Chondrocyte (in vitro differentiated cells): ENCODE data around the gene EIF4E3. TPM values are rescaled to one million over a fixed set of nuclear protein-coding genes. Genes with fewer than 3 reads are reported as not detected.
A peak's percentile ranks its signal among the peaks of the same experiment; 100 is the strongest.

ENCODE experiments used
- DNase-seq: peaks from one replicate; pipeline ENCODE4 v3.0.0; 2021; ENCODE audit warnings: mixed read lengths, low spot score
- H3K27ac Mint-ChIP-seq: one replicate; pipeline ENCODE4 v1.8.0; 2021; ENCODE audit warnings: mild to moderate bottlenecking, moderate library complexity, mixed read lengths; ENCODE audit not compliant: unreplicated experiment
- H3K27me3 Mint-ChIP-seq: 2 replicates; pipeline ENCODE4 v1.8.0; 2021; ENCODE audit warnings: low read depth, mixed read lengths
- H3K36me3 Mint-ChIP-seq: 2 replicates; pipeline ENCODE4 v1.8.0; 2021; ENCODE audit warnings: low read depth, mixed read lengths
- H3K4me1 Mint-ChIP-seq: 2 replicates; pipeline ENCODE4 v1.8.0; 2021; ENCODE audit warnings: low read depth, mild to moderate bottlenecking, mixed read lengths
- H3K4me3 Mint-ChIP-seq: one replicate; pipeline ENCODE4 v1.8.0; 2021; ENCODE audit warnings: mild to moderate bottlenecking, moderate library complexity, mixed read lengths; ENCODE audit not compliant: unreplicated experiment
- H3K9me3 Mint-ChIP-seq: 2 replicates; pipeline ENCODE4 v1.8.0; 2021; ENCODE audit warnings: low read depth, mixed read lengths
- total RNA-seq: library from RNA; stranded (reverse); gene quantifications from 3 replicates; pipeline ENCODE4 v1.2.1, GENCODE V29; 2021
- TF ChIP-seq, protein P1 (sequence below): fragments of 200-600 bp; sonication (generic); IDR thresholded peaks from 2 replicates; pipeline ENCODE4 v1.5.0; 2021; ENCODE audit warnings: antibody characterized with exemption, mild to moderate bottlenecking, moderate library complexity

Gene EIF4E3
- total RNA-seq, 1 donor from 2014 or later, result 12.4 TPM

GRCh38 chr3:71662568-71662967 lies 62.6 kb downstream of the EIF4E3 start:
- Mint-ChIP-seq H3K27me3 (no peaks in the 10 kb centered on the region), H3K27ac (no peak overlapping the region), H3K9me3 (peaks cover 10% of the 10 kb centered on the region), H3K4me1 (peaks cover 19% of the 10 kb centered on the region), H3K36me3 (peaks cover 9% of the 10 kb centered on the region), H3K4me3 (no peak overlapping the region)
- TF ChIP-seq, protein P1, sequence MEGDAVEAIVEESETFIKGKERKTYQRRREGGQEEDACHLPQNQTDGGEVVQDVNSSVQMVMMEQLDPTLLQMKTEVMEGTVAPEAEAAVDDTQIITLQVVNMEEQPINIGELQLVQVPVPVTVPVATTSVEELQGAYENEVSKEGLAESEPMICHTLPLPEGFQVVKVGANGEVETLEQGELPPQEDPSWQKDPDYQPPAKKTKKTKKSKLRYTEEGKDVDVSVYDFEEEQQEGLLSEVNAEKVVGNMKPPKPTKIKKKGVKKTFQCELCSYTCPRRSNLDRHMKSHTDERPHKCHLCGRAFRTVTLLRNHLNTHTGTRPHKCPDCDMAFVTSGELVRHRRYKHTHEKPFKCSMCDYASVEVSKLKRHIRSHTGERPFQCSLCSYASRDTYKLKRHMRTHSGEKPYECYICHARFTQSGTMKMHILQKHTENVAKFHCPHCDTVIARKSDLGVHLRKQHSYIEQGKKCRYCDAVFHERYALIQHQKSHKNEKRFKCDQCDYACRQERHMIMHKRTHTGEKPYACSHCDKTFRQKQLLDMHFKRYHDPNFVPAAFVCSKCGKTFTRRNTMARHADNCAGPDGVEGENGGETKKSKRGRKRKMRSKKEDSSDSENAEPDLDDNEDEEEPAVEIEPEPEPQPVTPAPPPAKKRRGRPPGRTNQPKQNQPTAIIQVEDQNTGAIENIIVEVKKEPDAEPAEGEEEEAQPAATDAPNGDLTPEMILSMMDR, result no peak
- DNase-seq, result no peak

DNA sequence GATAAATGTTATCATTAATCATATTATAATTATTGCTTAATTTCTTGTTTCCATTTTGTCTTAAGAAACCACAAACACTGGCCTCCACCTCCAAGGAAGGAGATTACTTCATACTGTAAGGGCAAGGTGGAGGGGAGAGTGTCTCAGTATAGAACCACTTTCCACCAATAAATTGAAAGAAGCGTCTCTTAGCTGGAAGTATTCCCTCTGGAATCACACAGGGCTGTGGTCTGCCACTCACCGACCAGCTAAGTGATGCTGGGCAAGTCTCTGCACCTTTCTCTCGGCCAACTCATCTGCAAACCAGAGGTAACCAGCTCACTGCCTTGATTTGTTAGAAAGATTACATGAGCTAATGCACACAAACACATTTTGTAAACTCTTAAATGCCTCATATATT lies 63.1 kb downstream of the EIF4E3 start:
- Mint-ChIP-seq H3K27me3 (no peaks in the 10 kb centered on the region), H3K36me3 (peaks cover 9% of the 10 kb centered on the region), H3K4me3 (no peak overlapping the region), H3K27ac (no peak overlapping the region), H3K9me3 (peaks cover 10% of the 10 kb centered on the region), H3K4me1 (peaks cover 21% of the 10 kb centered on the region)
- TF ChIP-seq, protein P1, result no peak
- no peak for DNase-seq

- Mint-ChIP-seq H3K4me3 (no peak overlapping the region), H3K27ac (no peak overlapping the region), H3K4me1 (peaks cover 21% of the 10 kb centered on the region), H3K27me3 (no peaks in the 10 kb centered on the region), H3K36me3 (no peaks in the 10 kb centered on the region), H3K9me3 (no peaks in the 10 kb centered on the region)
- TF ChIP-seq, protein P1, result no peak
- DNase-seq, result no peak
These were observed 65.2 kb downstream of the EIF4E3 start for GRCh38 chr3:71659864-71660591.

GRCh38 chr3:71657831-71658530 lies 67.2 kb downstream of the EIF4E3 start:
- TF ChIP-seq, protein P1, result no peak
- Mint-ChIP-seq H3K4me3 (no peak overlapping the region), H3K27ac (peak overlapping the region; percentile 74), H3K36me3 (no peaks in the 10 kb centered on the region), H3K27me3 (no peaks in the 10 kb centered on the region), H3K4me1 (peaks cover 22% of the 10 kb centered on the region), H3K9me3 (no peaks in the 10 kb centered on the region)
- DNase-seq, result no peak

DNA sequence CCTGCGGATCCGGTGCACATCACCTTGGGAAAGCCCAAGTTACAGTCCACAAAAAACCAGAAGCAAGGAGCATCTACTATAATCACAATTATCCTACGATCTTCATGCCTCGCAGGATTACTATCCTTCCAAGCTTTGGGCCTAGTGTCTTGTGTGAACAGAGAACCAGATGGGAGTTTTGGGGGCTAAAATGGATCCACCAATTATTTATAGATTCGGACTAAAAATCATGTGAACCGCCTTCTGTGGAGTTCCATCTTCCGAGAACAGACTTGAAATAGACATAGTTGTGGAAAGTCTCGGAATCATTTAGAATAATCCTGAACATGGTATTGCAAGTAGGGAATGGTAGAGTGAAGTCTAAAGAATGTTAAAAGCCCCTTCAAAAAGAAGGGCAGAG lies 70.1 kb downstream of the EIF4E3 start:
- no peaks in the 10 kb centered on the region for H3K9me3 Mint-ChIP-seq
- no peaks in the 10 kb centered on the region for H3K27me3 Mint-ChIP-seq
- no peak for DNase-seq
- TF ChIP-seq, protein P1, result no peak
- H3K4me3 Mint-ChIP-seq, result no peak overlapping the region
- no peak overlapping the region for H3K27ac Mint-ChIP-seq
- H3K4me1 Mint-ChIP-seq, result peaks cover 35% of the 10 kb centered on the region
- no peaks in the 10 kb centered on the region for H3K36me3 Mint-ChIP-seq
